ENCODE data around the gene WDR64.

DNA sequence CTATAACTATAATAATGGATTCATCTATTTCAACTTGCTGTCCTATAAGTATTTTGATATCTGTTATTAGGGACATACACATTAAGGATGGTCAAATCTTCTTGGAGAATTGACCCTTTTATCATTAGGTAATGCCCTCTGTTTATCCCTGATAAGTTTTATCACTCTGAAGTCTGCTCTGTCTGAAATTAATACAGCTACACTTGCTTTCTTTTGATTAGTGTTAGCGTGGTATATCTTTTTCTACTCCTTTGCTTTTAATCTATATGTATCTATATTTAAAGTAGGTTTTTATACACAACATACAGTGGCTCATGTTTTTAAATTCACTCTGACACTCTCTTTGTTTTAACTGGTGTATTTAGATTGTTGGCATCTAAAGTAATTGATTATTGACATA is 126.0 kb downstream of the WDR64 start:
- TF ChIP-seq, protein P1, sequence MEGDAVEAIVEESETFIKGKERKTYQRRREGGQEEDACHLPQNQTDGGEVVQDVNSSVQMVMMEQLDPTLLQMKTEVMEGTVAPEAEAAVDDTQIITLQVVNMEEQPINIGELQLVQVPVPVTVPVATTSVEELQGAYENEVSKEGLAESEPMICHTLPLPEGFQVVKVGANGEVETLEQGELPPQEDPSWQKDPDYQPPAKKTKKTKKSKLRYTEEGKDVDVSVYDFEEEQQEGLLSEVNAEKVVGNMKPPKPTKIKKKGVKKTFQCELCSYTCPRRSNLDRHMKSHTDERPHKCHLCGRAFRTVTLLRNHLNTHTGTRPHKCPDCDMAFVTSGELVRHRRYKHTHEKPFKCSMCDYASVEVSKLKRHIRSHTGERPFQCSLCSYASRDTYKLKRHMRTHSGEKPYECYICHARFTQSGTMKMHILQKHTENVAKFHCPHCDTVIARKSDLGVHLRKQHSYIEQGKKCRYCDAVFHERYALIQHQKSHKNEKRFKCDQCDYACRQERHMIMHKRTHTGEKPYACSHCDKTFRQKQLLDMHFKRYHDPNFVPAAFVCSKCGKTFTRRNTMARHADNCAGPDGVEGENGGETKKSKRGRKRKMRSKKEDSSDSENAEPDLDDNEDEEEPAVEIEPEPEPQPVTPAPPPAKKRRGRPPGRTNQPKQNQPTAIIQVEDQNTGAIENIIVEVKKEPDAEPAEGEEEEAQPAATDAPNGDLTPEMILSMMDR (IDR thresholded peaks at IDR 0.05; ENCODE audit: low read depth, low read length, missing input control) = no peak
- TF ChIP-seq SP1 (IDR thresholded peaks at IDR 0.05) (no peak), RAD21 (IDR thresholded peaks at IDR 0.05) (no peak), JUND (IDR thresholded peaks at IDR 0.05) (no peak), YY1 (IDR thresholded peaks at IDR 0.05) (no peak), REST (IDR thresholded peaks at IDR 0.05) (no peak), MAX (IDR thresholded peaks at IDR 0.05) (no peak), TAF1 (conservative IDR thresholded peaks at IDR 0.05) (no peak), GABPA (IDR thresholded peaks at IDR 0.05 in 1 of 2, conservative IDR thresholded peaks at IDR 0.05 in 1 of 2) (no peak)
- TF ChIP-seq, protein P2, sequence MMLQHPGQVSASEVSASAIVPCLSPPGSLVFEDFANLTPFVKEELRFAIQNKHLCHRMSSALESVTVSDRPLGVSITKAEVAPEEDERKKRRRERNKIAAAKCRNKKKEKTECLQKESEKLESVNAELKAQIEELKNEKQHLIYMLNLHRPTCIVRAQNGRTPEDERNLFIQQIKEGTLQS (IDR thresholded peaks at IDR 0.05) = no peak

Measured in liver (tissue), 3 donors.